DMS 273 treated with DMSO at 0.1 percent for 48 hours (cell line): ENCODE results near the gene STKLD1.
"Not testable (repeated sequence)": the region's sequence is repeated elsewhere in the genome, so short reads cannot be mapped to it uniquely, and the experiment has no call there.

Experiments
- DNase-seq: peaks from one replicate; lab custom pipeline; 2025; lab: John Stamatoyannopoulos, UW

Gene STKLD1

GRCh38 chr9:133443982-133444381 lies 67.8 kb downstream of the STKLD1 start:
- no peak for DNase-seq

- no peak for DNase-seq
Measured at GRCh38 chr9:133445293-133445969, 69.3 kb downstream of the STKLD1 start.

DNA sequence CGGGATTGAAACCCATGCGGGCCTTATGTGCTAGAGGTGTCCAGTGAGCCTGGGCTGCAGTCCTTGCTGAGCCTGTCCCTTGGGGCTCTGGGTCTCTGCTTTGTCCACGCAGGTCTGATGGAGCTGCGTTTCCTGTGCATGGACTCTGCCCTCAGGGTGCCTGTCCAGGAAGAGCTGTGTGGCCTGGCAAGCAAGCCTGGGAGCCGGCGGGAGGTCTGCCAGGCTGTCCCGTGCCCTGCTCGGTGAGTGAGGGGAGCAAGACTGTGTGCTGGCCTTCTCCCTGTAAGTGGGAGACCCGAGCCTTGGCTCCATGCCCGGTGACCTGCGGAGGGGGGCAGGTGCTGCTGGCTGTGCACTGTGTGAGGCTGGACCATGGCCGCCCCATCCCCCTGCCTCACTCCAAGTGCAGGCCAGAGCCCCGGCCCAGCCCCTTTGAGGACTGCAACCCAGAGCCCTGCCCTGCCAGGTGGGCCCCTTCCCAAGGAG lies 72.4 kb downstream of the STKLD1 start:
- DNase-seq = no peak

GRCh38 chr9:133449760-133450159 lies 73.6 kb downstream of the STKLD1 start:
- DNase-seq = no peak

DNA sequence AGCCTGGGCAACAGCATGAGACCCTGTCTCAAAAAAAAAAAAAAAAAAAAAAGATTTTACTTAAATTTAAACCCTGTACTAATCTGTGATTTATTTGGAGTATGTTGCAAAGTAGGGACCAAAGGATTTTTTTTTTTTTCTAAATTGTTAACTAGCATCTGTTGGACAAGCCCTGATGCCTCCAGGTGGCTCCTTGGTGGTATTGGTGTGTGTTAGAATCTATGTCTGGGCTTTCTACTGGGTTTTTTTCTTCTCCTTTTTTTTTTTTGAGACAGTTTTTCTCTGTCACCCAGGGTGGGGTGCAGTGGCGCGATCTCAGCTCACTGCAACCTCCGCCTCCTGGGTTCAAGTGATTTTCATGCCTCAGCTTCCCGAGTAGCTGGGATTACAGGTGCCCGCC lies 75.7 kb downstream of the STKLD1 start:
- DNase-seq = not testable (repeated sequence)

DNA sequence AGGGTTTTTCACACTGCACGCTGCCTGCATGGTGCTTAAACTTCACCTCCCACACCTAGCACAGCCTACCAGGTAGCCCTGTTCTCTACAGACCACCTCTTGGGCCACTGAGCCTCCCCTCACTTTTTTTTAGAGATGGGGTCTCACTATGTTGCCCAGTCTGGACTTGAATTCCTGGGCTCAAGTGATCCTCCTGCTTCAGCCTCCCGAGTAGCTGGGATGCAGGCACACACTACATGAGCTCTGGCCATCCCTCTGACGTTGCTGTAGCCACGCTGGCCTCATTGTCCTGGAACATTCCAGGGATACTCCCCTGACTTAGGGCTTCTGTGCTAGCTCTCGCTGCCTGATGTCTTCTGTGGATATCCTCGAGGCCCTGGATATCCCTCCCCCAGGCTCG lies 76.4 kb downstream of the STKLD1 start:
- DNase-seq = no peak

- DNase-seq = no peak
Measured at GRCh38 chr9:133453651-133454050, 77.5 kb downstream of the STKLD1 start.

GRCh38 chr9:133454325-133454724 lies 78.2 kb downstream of the STKLD1 start:
- no peak for DNase-seq

- DNase-seq = no peak
Measured at GRCh38 chr9:133454943-133455673, 78.9 kb downstream of the STKLD1 start.
